GM23338 (cell line): ENCODE data around the gene TASP1.

Source experiments
- CTCF ChIP-seq, 2 experiments: fragments of 200-600 bp in 1 of 2; sonication (generic) in 1 of 2; conservative IDR thresholded peaks; 2 replicates each; pipeline versions ENCODE4 v1.5.1 to v1.6.1; 2016 to 2017; ENCODE audit warnings: antibody characterized with exemption in 2 of 2, low read depth in 2 of 2, mild to moderate bottlenecking in 2 of 2, moderate library complexity in 1 of 2
- EZH2 ChIP-seq: fragments of 200-600 bp; sonication (generic); IDR thresholded peaks from one replicate; pipeline ENCODE4 v1.8.0; 2017; ENCODE audit warnings: antibody characterized with exemption, mild to moderate bottlenecking, low read depth; ENCODE audit not compliant: unreplicated experiment
- POLR2AphosphoS5 ChIP-seq: IDR thresholded peaks from 2 replicates; pipeline ENCODE4 v1.6.1; 2016; ENCODE audit warnings: antibody characterized with exemption, low read depth
- ZNF114 ChIP-seq: fragments of 250-450 bp; sonication (Bioruptor Pico); IDR thresholded peaks from 2 replicates; pipeline ENCODE4 v1.5.0; 2020; ENCODE audit warnings: mild to moderate bottlenecking, moderate library complexity
- TF ChIP-seq, protein P1 (sequence below): IDR thresholded peaks from one replicate; pipeline ENCODE4 v1.6.1; 2018; ENCODE audit warnings: antibody characterized with exemption; ENCODE audit not compliant: unreplicated experiment

GRCh38 chr20:13677241-13677640, 38.5 kb upstream of the TASP1 start:
- no peak for TF ChIP-seq CTCF (conservative IDR thresholded peaks at IDR 0.05; ENCODE audit: low read depth in 2 of 2)
- no peak for TF ChIP-seq POLR2AphosphoS5
- TF ChIP-seq EZH2: no peak
- TF ChIP-seq ZNF114 (CRISPR knock-in tag): no peak
- TF ChIP-seq, protein P1, sequence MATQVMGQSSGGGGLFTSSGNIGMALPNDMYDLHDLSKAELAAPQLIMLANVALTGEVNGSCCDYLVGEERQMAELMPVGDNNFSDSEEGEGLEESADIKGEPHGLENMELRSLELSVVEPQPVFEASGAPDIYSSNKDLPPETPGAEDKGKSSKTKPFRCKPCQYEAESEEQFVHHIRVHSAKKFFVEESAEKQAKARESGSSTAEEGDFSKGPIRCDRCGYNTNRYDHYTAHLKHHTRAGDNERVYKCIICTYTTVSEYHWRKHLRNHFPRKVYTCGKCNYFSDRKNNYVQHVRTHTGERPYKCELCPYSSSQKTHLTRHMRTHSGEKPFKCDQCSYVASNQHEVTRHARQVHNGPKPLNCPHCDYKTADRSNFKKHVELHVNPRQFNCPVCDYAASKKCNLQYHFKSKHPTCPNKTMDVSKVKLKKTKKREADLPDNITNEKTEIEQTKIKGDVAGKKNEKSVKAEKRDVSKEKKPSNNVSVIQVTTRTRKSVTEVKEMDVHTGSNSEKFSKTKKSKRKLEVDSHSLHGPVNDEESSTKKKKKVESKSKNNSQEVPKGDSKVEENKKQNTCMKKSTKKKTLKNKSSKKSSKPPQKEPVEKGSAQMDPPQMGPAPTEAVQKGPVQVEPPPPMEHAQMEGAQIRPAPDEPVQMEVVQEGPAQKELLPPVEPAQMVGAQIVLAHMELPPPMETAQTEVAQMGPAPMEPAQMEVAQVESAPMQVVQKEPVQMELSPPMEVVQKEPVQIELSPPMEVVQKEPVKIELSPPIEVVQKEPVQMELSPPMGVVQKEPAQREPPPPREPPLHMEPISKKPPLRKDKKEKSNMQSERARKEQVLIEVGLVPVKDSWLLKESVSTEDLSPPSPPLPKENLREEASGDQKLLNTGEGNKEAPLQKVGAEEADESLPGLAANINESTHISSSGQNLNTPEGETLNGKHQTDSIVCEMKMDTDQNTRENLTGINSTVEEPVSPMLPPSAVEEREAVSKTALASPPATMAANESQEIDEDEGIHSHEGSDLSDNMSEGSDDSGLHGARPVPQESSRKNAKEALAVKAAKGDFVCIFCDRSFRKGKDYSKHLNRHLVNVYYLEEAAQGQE: no peak
